ENCODE results near the gene SRP14. TPM values are rescaled to one million over a fixed set of nuclear protein-coding genes. Genes with fewer than 3 reads are reported as not detected.
"Not testable (repeated sequence)": the region's sequence is repeated elsewhere in the genome, so short reads cannot be mapped to it uniquely, and the experiment has no call there.

Gene SRP14
- total RNA-seq, 4 donors from 2014 or later: 105 to 163 (median 146) TPM

DNA sequence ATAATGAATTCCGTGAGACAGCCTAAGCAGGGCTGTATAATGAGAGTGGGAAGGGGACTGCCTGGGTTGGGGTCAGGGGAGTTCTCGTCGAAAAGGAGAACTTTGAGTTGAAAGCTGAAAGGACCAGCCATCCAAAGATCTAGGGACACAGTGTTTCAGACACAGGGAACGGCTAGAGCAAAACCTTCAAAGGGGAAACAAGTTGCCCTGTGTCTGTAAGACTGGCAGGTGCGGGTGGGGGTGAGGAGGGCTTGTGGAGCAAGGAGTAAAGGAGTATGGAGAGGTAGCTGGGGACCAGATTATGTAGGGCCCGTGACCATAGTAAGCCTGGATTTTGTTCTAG, 1.3 kb upstream of the SRP14 start:
- peaks cover 0 to 24% (median under 1%) of the 10 kb centered on the region in 4 donors for H3K4me1 ChIP-seq
- TF ChIP-seq, protein P1, sequence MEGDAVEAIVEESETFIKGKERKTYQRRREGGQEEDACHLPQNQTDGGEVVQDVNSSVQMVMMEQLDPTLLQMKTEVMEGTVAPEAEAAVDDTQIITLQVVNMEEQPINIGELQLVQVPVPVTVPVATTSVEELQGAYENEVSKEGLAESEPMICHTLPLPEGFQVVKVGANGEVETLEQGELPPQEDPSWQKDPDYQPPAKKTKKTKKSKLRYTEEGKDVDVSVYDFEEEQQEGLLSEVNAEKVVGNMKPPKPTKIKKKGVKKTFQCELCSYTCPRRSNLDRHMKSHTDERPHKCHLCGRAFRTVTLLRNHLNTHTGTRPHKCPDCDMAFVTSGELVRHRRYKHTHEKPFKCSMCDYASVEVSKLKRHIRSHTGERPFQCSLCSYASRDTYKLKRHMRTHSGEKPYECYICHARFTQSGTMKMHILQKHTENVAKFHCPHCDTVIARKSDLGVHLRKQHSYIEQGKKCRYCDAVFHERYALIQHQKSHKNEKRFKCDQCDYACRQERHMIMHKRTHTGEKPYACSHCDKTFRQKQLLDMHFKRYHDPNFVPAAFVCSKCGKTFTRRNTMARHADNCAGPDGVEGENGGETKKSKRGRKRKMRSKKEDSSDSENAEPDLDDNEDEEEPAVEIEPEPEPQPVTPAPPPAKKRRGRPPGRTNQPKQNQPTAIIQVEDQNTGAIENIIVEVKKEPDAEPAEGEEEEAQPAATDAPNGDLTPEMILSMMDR (IDR thresholded peaks at IDR 0.05): no peak
- no peak for TF ChIP-seq POLR2A (IDR thresholded peaks at IDR 0.05)
- peak overlapping the region in 2 of 4 donors; percentile 17 to 77 for H3K4me3 ChIP-seq
- DNase-seq: no peak
- peak overlapping the region in 2 of 4 donors; percentile 3 to 88 for H3K27ac ChIP-seq
- no peaks in the 10 kb centered on the region for H3K9me3 ChIP-seq
- H3K27me3 ChIP-seq: no peaks in the 10 kb centered on the region
- H3K36me3 ChIP-seq: peaks cover 0 to 17% (median 0%) of the 10 kb centered on the region in 3 donors

DNA sequence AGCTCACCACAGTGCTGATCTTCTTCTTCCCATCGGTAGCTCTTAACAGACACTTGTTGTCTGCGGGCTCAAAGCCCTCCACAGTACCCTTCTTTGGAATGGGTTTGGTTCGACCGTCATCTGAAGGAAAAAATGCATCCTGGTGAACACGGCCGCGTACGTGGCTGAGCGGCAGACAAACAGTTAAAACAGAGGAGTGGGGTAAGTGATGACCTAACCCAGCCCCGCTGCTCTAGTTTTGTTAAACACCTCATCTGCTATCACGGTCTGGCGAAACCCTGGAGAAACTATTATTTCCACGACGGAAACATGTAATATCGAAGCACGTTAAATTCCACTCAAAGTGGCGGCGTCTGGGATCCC, 725 bp downstream of the SRP14 start:
- TF ChIP-seq POLR2A (IDR thresholded peaks at IDR 0.05): no peak
- TF ChIP-seq, protein P1 (IDR thresholded peaks at IDR 0.05): no peak
- peaks cover 0 to 17% (median 0%) of the 10 kb centered on the region in 4 donors for H3K4me1 ChIP-seq
- DNase-seq: no peak
- peak overlapping the region; percentile 79 to 92 (median 90) for H3K27ac ChIP-seq
- peak overlapping the region; percentile 65 to 79 (median 75) for H3K4me3 ChIP-seq
- H3K27me3 ChIP-seq: no peaks in the 10 kb centered on the region
- H3K36me3 ChIP-seq: peaks cover 0 to 37% (median 0%) of the 10 kb centered on the region in 3 donors
- H3K9me3 ChIP-seq: no peaks in the 10 kb centered on the region

DNA sequence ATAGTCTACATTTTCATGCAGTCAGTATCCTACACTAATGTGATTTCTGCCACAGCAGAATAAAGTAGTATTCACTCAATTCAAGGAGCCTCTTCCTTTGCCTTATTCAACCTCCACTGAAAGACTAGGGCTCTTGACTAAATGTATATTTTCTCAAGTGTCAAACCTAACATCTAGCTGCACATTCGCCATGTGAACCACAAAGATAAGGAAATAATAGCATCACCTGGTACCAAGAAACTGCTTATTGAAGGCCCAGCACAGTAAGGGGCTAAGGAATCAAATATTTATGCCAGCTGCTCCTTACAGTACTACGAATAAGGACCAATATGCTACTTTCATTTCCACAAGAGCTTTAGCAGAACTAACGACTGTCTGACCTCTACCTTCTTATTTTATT, 1.3 kb downstream of the SRP14 start:
- Histone ChIP-seq H3K9me3 (no peaks in the 10 kb centered on the region), H3K27me3 (no peaks in the 10 kb centered on the region), H3K4me1 (peaks cover 0 to 17% (median 0%) of the 10 kb centered on the region in 4 donors), H3K36me3 (peaks cover 0 to 42% (median 0%) of the 10 kb centered on the region in 3 donors), H3K27ac (peak overlapping the region in 2 of 4 donors; percentile 88 to 92), H3K4me3 (peak overlapping the region in 3 of 4 donors; percentile 73 to 79 (median 77))
- no peak for TF ChIP-seq POLR2A (IDR thresholded peaks at IDR 0.05)
- TF ChIP-seq, protein P1 (IDR thresholded peaks at IDR 0.05): no peak
- DNase-seq: no peak

DNA sequence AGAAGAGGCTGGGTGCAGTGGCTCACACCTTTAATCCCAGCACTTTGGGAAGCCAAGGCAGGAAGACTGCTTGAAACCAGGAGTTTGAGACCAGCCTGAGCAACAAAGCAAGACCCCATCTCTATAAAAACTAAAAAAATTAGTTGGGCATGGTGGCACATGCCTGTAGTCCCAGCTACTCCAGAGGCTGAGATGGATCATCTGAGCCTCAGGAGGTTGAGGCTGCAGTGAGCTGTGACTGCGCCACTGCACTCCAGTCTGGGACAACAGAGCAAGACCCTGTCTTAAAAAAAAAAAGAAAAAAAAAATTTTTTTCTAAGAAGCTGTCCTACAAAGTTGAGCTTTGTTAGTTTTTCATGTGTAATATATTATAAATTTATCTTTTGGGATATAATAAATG, 3.8 kb downstream of the SRP14 start:
- H3K27ac ChIP-seq, H3K4me3 ChIP-seq, H3K27me3 ChIP-seq, H3K9me3 ChIP-seq, DNase-seq: not testable (repeated sequence)
- Histone ChIP-seq H3K36me3 (peaks cover 0 to 65% (median 0%) of the 10 kb centered on the region in 3 donors), H3K4me1 (peaks cover 0 to 11% (median 0%) of the 10 kb centered on the region in 4 donors)

DNA sequence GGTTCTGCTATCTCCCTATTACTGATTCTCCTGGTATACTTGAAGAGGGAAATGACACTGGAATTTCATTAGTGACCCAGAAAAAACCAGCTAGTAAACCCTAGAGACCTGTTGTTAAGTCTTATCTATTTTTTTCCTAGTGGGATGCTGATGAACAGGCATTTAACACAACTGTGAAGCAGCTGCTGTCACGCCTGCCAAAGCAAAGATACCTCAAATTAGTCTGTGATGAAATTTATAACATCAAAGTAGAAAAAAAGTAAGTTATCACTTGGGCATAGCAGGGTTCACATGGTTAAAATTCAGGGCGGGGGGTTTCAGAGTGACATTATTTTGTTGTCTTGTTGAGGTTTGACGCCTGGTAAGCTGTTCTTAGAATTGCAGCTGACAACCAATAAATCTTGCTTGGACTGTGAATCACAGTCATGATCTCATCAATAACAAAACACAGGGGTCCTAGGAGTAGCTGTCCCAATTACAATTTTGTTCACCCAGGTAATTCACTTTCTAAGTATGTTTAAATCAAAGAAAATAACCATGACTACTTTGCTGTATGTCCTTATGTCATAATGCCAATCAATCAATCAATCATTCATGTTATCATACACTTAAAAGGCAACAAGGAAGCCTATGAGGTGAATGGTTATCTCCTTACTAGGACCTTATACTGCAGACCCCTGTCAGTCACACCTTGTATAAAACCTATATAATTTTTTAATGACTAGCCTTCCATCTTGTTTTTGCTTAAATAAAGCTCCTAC, 4.6 kb downstream of the SRP14 start:
- DNase-seq: no peak
- H3K9me3 ChIP-seq: no peaks in the 10 kb centered on the region
- no peak for TF ChIP-seq POLR2A (IDR thresholded peaks at IDR 0.05)
- TF ChIP-seq, protein P1 (IDR thresholded peaks at IDR 0.05): no peak
- H3K4me1 ChIP-seq: peaks cover 0 to 5% (median 0%) of the 10 kb centered on the region in 4 donors
- no peak overlapping the region for H3K4me3 ChIP-seq
- peaks cover 0 to 73% (median 0%) of the 10 kb centered on the region in 3 donors for H3K36me3 ChIP-seq
- no peak overlapping the region for H3K27ac ChIP-seq
- no peaks in the 10 kb centered on the region for H3K27me3 ChIP-seq

DNA sequence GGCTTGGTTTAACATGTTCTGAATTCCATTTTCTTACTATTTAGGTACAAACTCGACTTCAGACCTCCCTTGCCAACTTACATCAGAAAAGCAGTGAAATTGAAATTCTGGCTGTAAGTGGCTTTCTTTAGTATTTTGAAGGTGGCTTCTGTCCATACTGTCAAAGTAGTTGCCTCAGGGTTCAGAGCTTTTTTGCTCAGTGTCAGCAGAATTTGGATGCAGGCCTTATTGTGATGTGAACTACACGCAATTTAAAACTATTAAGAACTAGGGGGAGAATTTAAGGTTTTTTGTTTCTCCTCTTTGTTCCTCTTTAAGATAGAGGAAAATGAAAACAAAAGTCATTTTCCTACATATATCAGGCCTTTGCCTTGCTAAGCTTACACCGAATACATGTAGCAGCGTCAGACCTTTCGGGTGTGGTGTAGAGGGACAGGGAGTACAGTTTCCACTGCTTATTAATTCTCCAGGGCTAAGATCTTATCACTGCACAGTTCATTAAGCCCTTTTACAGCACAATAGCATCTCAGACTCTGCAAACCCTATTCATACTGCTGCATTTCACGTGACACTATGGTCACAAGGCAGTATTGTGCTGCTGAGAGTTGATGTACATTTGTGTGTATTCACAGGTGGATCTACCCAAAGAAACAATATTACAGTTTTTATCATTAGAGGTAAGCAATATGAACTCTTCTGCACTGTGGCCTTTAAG, 6.7 kb downstream of the SRP14 start:
- Histone ChIP-seq H3K27me3 (no peaks in the 10 kb centered on the region), H3K36me3 (peaks cover 0 to 81% (median 0%) of the 10 kb centered on the region in 3 donors), H3K27ac (peak overlapping the region in 1 of 4 donors; percentile 32), H3K4me1 (no peaks in the 10 kb centered on the region), H3K4me3 (no peak overlapping the region), H3K9me3 (no peaks in the 10 kb centered on the region)
- DNase-seq: no peak
- no peak for TF ChIP-seq POLR2A (IDR thresholded peaks at IDR 0.05)
- TF ChIP-seq, protein P1 (IDR thresholded peaks at IDR 0.05): no peak
